AG08395 (cell line): ENCODE data around the gene DUOX2.
A peak's percentile ranks its signal among the peaks of the same experiment; 100 is the strongest.
"Not testable (repeated sequence)": the region's sequence is repeated elsewhere in the genome, so short reads cannot be mapped to it uniquely, and the experiment has no call there.

Source experiments
- DNase-seq: peaks from one replicate; pipeline ENCODE4 v3.0.0; 2012; ENCODE audit warnings: mixed read lengths, low spot score

Gene DUOX2

DNA sequence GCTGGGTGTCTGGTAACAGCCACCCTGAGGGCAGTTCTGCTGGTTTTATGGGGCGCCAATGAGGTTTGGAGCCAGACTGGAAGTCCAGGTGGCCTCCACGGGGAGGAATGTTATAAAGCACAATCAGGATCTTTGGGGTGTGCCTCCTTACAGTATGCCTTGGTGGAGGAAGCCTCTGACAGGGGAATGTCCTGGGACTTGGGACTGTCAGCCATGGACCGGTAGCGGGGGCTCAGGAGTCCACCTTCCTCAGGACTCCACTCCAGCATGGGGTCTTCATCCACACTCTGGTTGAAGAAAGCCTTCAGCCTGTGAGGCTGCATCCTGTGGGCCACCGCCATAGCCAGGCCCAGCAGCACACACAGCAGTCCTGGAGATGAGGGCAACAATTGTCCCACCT is 5.0 kb upstream of the DUOX2 start:
- no peak for DNase-seq

DNA sequence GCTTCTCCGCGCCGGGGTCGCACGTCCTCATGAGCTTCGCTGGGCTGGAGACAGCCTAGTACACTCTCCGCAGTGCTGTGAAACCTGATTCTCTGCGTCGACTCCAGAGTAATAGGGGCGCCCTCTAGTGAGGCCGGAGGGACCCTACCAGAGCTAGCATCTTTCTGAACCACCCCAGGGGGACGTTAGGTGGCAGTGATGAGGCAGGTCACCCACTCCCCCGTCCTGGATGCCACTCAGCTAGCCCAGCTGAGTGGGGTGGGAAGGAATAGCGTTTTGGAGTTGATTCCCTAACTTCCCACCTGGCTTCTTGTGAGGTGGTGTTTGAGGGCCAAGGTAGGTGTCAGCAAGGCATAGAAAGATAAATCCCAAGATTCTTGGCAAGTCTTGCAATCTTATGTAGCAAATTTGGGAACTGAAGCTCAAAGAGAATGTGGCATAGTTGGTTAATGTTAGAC is 4.2 kb upstream of the DUOX2 start:
- DNase-seq = peak; percentile 94

DNA sequence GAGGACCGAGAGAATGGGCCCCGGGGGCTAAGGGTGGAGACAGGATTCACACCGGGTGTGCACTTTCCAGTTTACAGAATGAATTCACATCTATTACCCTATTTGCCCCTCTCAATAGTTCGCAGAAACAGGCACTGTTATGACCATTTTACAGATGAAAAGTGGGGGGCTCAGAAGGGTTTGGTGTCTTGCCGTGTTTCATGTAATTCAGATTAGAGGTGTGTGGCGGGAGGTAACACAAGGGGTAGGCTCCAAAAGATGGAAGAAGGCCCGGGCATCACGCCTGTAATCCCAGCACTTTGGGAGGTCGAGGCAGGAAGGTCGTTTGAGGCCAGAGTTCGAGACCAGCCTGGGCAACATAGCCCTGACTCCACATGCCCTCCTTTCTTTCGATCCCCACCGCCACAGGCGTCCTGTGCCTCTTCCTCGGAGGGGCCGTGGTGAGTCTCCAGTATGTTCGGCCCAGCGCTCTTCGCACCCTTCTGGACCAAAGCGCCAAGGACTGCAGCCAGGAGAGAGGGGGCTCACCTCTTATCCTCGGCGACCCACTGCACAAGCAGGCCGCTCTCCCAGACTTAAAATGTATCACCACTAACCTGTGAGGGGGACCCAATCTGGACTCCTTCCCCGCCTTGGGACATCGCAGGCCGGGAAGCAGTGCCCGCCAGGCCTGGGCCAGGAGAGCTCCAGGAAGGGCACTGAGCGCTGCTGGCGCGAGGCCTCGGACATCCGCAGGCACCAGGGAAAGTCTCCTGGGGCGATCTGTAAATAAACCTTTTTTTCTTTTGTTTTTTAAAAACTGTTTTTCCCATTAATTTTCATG is 3.5 kb upstream of the DUOX2 start:
- DNase-seq = no peak

DNA sequence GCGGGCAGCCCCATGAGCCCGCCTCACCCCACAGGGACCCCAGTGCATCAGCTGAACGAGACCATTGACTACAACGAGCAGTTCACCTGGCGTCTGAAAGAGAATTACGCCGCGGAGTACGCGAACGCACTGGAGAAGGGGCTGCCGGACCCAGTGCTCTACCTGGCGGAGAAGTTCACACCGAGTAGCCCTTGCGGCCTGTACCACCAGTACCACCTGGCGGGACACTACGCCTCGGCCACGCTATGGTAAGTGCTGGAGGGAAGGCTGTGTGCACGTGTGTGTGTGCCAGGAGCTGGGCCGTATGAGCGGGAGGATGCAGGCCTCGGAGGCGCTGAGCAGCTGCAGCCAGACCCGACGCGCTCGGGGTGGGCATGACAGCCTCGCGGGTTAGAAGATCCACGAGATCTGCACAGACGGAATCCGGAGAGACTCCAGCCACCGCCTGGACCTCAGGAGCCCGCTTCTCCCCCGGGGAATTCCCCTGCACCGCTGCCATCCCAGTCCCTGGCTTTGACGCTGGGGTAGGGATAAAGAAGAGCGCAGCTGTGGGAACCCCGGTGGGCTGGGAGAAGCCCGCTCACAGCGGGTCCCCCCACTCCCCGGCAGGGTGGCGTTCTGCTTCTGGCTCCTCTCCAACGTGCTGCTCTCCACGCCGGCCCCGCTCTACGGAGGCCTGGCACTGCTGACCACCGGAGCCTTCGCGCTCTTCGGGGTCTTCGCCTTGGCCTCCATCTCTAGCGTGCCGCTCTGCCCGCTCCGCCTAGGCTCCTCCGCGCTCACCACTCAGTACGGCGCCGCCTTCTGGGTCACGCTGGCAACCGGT is 2.7 kb upstream of the DUOX2 start:
- DNase-seq = no peak

DNA sequence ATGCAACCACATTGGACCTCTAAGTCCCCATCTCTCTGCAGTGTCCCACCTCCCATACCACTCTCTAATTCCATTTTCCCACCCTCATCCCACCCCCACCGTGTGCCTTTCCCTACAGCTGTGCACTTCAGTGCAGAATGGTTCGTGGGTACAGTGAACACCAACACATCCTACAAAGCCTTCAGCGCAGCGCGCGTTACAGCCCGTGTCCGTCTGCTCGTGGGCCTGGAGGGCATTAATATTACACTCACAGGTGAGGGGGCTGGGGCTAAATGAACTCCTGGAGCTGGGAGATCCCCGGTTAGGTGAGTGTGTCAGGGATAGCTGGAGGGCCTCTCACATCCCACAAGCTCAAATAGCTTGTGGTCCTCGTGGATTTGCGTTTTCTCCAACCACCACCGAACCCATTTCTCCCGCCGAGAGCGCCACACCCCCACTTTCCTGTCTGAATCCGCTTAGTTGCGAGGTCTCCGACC is 2.1 kb upstream of the DUOX2 start:
- no peak for DNase-seq

DNA sequence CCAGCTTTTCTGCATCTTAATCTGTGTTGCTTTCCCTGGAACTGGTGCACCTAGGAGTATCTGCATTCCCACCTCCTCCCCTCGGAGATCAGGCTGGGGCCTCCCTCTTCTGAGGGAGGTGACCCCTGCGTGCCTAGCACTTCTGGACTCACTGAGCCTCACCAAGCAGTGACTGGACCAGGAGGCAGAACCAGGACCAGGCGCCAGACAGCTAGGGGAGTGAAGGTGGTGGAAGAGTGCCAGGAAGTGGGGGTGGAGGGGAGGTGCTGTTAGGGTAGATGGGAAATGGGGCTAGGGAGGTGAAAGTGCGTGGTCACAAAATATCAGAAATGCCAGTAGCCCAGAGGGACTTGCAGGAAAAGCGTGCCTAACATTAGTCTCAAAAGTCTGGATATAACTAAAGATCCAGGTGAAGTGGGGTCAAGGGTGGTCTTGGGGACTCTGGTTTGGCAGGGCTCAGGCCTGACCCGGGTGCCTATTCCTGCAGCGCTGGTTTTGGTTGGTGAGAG is 1.4 kb upstream of the DUOX2 start:
- no peak for DNase-seq

DNA sequence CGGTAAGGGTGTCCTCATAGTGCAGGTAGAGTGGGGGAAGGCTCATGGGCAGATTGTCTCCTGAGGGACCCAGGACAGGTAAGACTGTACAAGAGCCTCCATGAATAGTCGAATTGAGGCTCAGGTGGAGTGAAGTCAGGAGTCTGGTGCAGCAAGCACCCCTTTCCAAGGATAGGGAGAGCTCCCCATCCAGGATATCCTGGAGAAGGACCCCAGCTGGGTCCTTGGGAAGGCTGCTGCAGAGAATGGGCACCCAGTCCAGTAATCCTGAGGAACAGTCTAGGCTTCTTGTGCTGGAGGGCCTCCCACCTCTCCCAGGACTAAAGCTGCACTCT is 746 bp upstream of the DUOX2 start:
- no peak for DNase-seq

DNA sequence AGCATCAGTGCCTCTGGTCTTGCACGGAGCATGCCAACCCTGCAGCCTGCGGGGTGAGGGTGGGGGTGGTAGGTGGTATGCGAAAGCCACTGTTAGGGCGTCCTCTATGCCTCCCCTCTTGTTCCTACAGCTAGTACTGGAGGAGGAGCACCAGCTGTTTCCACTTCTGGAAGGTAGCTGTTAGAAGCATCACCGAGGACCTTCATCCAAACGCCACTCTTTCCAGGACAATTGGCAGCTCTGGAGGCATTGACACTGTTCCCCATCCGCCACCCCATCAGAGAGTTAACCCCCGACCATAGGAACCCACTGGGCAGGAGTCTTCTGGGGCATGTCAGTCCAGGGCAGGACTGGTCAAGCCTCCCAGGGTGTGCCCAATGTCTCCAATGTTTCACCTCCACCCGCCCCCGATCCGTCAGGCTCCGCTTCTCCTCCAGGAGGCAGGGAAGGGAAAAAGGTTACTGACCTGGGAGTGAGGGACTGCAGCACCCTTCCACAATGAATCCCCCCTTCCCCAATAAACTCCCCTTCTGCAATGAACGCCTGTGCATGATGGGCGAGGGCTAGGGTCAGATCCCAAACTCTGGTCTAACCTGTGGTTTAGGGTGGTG is 487 bp downstream of the DUOX2 start:
- DNase-seq = no peak

DNA sequence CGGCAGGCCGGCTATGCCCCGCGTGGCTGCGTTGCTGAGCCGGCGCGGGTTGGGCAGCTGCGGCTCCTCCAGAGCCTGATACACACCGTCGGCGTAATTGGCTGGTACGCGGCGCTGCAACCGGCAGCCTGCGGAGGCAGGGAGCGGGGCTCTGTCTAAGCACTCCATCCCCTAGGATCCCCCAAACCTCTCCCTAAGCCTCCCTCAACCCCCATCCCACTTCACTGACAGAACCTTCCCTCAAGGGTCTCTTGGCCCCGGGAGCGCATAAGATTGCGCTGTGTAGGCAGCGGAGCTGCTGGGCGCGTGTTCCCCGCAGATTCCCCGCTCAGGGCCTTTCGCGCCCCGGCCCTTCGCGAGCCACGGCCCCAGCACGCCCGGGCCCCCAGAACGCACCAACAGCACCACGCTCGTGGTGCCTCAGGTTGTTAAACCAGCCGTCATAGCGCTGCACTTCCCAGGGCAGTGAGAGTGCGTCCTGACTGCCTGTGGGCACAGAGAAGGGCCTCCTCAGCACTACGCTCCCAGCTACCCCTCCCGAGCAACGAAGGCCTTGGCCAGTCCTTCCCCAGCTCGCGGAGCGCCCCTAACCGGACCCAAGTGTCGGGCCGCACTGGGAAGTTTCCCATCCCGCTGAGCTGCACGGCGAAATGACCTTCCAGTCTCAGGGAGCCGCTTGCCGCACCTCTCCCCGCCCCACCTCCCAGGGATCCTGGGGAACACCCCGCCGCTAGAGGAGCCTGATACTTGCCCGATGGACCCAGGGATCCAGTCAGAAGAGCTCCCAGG is 1.2 kb downstream of the DUOX2 start:
- no peak for DNase-seq

DNA sequence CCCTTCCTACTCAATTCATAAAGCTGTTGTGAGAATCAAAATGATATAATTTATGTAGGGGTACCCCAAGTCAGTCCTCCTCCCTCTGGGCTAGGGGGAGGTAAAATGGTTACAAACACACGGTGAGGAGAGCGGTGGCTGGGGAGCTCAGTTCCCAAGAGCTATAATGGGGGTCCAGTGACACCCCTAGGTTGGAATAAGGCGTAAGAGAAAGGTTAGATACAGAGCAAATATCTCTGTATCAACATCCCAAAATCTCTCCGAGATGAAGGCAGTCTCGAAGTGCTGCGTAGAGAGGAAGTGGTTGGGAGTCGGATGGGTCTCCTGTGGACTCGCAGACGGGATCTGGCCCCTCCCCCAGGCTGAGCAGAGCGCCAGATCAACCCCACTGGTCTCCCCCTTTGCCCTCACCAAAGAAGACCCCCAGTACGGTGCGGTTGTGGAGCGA is 1.8 kb downstream of the DUOX2 start:
- DNase-seq = no peak

DNA sequence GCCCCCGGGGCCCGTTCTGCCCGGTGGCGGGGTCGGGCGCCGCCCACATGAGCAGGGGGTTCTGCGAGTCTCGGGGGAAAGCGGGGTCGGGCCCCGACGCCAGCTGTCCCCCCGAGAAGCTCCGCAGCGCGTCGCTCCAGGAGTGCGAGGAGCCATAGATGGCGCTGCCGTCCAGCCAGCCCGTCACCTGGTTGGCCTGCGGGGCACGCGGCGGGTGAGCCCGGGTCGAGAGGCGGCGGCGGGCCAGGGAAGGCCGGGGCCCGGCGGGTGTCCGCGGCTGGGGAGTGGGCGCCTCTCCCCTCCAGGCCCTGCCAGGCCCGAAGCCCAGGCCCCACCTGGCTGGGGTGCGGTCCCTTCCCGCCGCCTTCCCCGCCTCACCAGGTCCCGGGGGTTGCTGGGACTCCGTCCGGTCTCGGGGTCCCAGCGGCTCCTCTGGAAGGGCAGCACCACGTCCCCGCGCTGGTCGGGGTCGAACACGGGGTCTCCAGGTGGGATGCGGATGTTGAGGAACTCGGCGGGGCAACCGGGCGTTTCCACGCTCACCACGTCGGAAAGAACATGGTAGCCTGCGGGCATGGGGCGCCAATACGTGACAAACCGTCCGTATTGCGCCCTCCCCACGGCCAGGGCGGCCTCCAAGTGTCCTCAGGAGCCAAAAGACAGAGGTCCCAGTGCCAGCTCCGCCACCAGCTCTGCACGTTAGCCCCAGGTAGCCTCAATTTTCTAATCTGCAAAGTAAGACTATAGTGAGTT is 2.4 kb downstream of the DUOX2 start:
- DNase-seq = no peak

DNA sequence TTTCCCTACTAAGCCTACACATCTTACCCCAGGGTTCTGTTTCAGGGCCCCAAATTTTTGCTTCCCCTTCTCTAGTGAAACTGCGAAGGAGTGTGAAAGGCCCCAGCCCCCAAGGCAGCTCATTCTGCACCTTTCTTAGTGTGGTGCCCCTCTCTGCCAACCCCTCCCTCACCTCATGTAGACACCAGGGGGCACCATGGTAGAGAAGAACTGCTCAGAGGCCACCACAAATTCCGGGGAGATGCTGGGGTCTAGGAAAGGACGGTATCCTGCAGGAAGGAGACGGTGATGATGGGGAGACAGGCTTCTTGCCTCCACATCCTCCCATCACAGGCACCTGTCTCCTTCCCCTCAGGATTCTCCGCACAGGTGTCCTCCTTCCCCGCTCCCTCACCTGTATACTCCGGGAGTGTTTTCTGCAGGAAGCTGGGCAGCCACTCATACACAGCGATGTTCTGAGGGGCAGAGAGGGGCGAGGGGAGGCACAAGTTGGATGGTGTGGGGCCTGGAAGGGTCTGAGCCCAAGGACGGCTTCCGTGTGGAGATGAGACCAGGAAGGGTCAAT is 3.6 kb downstream of the DUOX2 start:
- DNase-seq = no peak

DNA sequence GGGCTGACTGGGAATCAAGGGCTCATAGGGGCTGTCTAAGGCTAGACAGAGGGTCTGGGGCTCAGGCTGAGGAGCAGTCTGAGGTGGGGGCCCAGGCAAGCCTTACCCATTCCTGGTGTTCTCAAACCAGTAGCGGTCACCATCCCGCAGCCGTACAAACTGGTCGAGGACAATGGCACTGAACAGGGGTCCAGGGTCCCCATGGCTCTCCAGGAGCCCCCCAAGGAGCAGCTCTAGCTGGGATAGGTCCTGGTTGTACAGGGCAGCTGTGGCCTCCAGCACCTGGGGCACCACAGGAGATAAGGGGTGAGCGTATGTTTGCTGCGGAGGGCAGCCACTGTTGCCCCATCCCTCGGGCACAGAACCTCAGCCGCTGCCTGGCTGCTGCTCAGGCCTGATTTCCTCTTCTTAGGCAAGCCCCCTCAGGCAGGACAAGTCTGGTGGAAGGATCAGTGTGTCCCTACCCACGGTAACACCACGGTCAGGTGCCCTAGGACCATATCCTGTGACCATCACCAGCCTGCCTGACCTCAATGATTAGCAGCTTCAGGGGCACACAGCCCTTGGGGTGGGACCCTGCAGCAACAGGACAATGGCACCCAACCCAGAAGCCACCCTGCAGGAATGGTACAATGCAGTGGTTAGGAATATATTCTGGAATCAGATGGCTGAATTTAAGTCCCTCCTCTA is 5.9 kb downstream of the DUOX2 start:
- DNase-seq = no peak

DNA sequence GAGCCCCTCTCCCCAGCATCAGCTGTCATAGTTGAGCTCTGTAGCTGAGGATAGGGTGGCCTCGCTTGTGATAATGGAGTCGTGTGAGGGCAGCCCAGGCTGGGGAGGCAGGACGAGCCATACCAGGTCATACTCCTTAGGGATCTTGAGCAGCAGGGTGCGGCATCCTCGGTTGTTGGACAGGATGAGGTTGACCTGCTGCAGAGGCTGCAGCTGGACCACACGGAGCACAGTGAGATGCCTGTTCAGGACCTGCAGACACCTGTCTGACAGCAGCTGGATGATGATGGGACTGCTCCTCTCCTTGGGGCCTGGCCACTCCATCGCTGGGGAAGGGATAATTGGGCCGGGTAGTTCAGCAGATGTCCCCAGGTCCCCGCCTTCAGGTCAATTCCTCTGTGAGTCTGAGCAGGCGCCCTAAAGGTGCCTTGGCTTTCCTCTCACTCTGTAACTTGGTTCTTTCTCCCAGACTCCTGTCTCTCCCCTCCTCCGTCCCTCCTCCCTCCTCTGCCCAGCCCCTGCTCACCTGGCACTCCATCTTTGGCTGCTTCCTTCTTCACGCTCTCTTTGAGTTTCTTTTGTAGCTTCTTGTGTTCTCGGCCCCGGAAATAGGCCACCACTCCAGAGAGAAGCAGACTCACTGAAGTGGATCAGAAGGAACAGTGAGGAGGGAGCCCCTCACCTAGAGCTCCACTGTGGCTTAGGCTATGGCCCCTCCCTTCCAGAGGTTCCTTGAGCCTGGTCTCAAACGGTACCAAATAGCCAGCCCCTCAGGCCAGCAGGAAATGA is 7.8 kb downstream of the DUOX2 start:
- DNase-seq = no peak

DNA sequence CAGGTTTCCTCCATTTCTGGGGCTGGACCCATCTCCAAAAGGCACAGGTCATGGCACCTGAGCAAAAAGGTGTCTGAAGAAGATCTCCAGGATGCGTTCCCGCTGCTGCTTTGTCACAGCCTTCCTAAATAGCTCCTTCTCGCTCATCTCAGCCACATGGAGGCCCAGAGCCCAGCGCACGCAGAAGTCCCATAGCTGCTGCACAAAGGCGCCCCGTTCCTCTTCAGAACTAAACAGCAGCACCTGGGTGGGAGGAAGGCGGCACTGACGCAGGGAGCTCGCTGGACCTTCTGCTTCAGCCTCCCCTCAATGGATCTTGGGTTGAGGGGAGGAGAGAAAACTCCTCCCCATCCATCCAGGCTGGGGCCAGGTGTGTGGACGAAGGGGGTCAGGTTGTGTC is 8.4 kb downstream of the DUOX2 start:
- DNase-seq = no peak

DNA sequence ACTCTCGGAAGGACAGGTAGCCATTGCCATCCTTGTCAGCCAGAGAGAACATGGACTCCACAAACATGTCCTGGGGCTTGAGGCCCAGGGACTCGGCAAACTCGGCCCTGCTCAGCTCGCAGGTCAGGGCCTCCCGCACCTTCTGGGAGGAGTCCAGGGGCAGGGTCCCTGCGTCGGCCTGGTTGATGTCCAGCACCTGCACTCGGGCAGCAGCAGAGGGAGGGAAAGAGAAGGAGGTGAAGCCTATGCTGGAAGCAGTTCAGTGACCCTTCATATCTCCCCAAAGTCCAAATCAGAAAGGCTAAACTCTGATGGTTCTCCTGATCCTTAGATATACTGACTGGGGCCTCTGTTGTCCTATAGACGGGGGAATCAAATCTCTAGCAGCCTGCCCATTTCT is 9.8 kb downstream of the DUOX2 start:
- not testable (repeated sequence) for DNase-seq

DNA sequence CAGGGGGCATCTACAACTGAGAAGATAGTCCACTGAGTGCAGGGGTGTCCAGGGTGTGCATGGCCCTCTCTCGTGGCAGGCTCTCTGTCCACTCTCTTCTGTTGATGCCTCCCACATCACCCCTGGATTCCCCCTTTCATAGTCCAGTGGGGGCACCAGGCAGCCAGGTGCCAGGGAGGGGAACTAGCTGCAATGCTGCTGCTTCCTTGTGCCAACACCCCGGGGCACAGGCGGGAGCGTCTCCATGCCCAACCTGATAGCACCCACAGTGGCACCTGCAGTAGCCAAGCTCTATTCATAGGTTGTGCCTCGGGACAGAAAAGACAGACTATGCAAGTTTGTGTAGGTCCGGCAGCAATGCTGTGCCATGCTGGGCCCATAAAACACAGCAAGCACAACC is 11.7 kb downstream of the DUOX2 start:
- DNase-seq = no peak

DNA sequence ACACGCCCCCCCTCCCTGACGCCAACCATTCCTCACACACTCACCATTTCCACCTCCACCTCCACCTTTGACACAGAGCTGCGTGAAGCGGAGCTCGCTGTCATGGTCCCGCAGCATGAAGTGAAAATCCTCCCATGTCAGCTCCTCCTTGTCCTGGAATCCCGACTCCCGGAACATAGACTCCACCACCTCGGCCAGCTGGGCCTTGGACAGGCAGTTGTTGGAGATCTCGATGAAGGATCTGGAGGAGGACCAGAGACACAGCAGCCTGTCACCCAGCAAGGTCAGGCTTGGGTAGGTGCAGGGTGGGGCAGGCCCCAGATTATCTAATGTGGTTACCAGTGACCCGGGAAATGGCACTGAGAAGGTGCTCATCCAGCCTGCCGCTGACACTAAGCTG is 12.2 kb downstream of the DUOX2 start:
- no peak for DNase-seq
